BJ (cell line): ENCODE data around the gene LRRC4B. TPM values are rescaled to one million over a fixed set of nuclear protein-coding genes. Genes with fewer than 3 reads are reported as not detected.

Experiments used
- CTCF ChIA-PET: fragments of 350-600 bp; formaldehyde crosslinking; extraction: SDS; loops from one replicate; lab custom pipeline; 2021; ENCODE audit warnings: antibody characterized with exemption, inconsistent platforms; lab: Yijun Ruan, JAX
- POLR2A ChIA-PET: fragments of 300-600 bp; sonication (Branson Sonifier 250); formaldehyde crosslinking; extraction: SDS; loops from one replicate; lab custom pipeline; 2021; ENCODE audit warnings: antibody characterized with exemption; lab: Charles Lee
- DNase-seq: peaks from one replicate; pipeline ENCODE4 v3.0.0-alpha.2; 2011; ENCODE audit warnings: low read depth
- H3K27me3 ChIP-seq: 2 replicates; pipeline ENCODE4 v1.6.0; 2011; ENCODE audit warnings: low read length; ENCODE audit not compliant: control insufficient read depth, insufficient read depth
- H3K36me3 ChIP-seq: 2 replicates; pipeline ENCODE4 v1.5.1; 2011; ENCODE audit warnings: low read length; ENCODE audit not compliant: control insufficient read depth, insufficient read depth
- H3K4me3 ChIP-seq: 2 replicates; pipeline ENCODE4 v1.5.1; 2011; ENCODE audit warnings: low read depth, mild to moderate bottlenecking, control low read depth, low read length
- CTCF ChIP-seq: IDR thresholded peaks from 2 replicates; pipeline ENCODE4 v1.5.1; 2011; ENCODE audit warnings: low read depth, mild to moderate bottlenecking, control low read depth, inconsistent platforms, low read length, moderate library complexity; ENCODE audit not compliant: insufficient read depth
- polyA plus RNA-seq: library from polyadenylated mRNA; depleted of rRNA; stranded (reverse); fragments of >200 nt; gene quantifications from 2 replicates; pipeline ENCODE4 v1.2.3, GENCODE V29; 2011

Gene LRRC4B
- polyA plus RNA-seq, 1 experiment, result 0.06 TPM

DNA sequence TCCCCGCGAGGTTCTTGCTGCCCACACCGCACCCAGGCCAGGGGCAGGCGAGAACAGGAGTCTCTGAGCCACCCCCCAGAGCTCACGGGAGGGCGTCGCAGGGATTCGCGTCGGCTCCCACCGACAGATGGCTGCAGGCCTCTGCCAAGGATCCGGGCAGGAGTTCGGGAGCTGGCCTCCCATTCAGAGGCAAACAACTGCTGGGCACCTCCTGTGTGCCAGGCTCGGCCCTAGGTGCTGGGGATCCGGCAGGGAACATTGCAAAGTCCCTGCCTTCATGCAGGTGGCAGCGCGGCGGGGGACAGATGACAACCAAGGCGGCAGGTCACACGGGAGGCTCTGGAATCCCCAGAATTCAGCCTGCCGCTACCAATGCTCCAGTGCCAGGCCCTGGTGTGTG lies 25.3 kb downstream of the LRRC4B start:
- TF ChIP-seq CTCF, result no peak

DNA sequence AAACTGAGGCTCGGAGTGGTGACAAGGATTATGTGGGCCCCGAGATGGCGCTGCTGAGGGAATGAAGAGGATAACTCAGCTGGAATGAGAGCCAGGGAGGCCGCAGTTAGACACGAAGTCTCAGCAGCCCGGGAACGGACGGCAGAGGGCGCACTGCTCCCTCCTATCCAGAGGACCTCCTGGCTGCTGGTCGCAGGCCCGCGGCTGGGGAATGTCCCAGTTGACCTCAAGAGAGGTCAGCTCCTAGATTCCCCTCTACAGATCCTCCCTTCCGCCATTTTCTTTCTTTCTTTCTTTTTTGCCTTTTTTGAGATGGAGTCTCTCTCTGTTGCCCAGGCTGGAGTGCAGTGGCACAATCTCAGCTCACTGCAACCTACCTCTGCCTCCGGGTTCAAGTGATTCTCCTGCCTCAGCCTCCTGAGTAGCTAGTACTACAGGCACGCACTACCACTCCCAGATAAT lies 30.4 kb downstream of the LRRC4B start:
- CTCF ChIA-PET, result interaction anchor here (0.6 to 3.9 kb wide), 24 partner anchors 9 to 387 kb away, joined by 3 to 37 read pairs (median 4); partner anchors contain the start of genes JOSD2 and NAPSA
- POLR2A ChIA-PET, result no interaction called here
- DNase-seq, result peak; percentile 7
- peak; percentile 84 for TF ChIP-seq CTCF
- H3K27me3 ChIP-seq, result no peaks in the 10 kb centered on the region
- H3K4me3 ChIP-seq, result no peak overlapping the region
- no peaks in the 10 kb centered on the region for H3K36me3 ChIP-seq

More for the DNA sequence above, 25.3 kb downstream of the LRRC4B start:
- H3K27me3 ChIP-seq, result no peaks in the 10 kb centered on the region
- no peaks in the 10 kb centered on the region for H3K36me3 ChIP-seq
- no peak for DNase-seq
- CTCF ChIA-PET, result interaction anchor here (1.4 to 1.5 kb wide), 2 partner anchors 14 to 241 kb away, joined by 3 to 4 read pairs; no protein-coding TSS in a partner anchor
- POLR2A ChIA-PET, result no interaction called here
- H3K4me3 ChIP-seq, result no peak overlapping the region

- H3K27me3 ChIP-seq, result no peaks in the 10 kb centered on the region
- ChIA-PET POLR2A (no interaction called here), CTCF (interaction anchor here (0.6 to 3.9 kb wide), 22 partner anchors 9 to 387 kb away, joined by 3 to 37 read pairs (median 5); partner anchors contain the start of genes JOSD2 and NAPSA)
- H3K4me3 ChIP-seq, result no peak overlapping the region
- H3K36me3 ChIP-seq, result no peaks in the 10 kb centered on the region
- TF ChIP-seq CTCF, result no peak
- DNase-seq, result no peak
Observed at GRCh38 chr19:50537306-50537685, 30.9 kb downstream of the LRRC4B start.

- Histone ChIP-seq H3K36me3 (no peaks in the 10 kb centered on the region), H3K4me3 (no peak overlapping the region), H3K27me3 (no peaks in the 10 kb centered on the region)
- no peak for DNase-seq
- ChIA-PET CTCF (interaction anchor here (0.7 to 3.9 kb wide), 13 partner anchors 8 to 386 kb away, joined by 3 to 37 read pairs (median 9); partner anchors contain the start of gene JOSD2), POLR2A (no interaction called here)
- TF ChIP-seq CTCF, result 0 out of 2 replicates have a peak, but pooled peaks have one; percentile 1
Observed at GRCh38 chr19:50536662-50537305, 31.5 kb downstream of the LRRC4B start.

DNA sequence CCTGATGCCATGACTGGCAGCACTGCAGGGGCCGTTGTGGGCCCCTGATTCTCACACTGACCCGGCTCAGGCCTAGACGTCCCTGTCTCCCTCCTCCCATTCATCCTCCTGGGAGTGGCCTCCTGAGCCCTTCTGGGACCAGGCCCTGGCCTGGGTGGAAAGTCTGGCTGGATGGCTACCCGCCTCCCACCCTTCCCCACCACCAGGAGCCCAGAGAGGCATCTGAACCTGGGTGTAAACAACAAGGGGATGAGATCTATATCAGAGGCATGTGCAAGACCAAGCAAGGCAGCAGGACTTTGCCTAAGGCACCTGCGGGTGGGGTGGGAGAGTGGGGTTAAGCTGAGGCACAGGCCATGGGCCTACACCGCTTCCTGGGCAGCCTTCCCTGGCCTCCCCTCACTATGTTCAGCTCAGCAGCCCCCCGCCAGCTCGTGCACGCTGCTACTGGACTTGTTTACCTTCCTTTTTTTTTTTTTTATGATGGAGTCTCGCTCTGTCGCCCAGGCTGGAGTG lies 32.5 kb downstream of the LRRC4B start:
- TF ChIP-seq CTCF, result no peak
- POLR2A ChIA-PET, result no interaction called here
- CTCF ChIA-PET, result interaction anchor here (1.0 to 3.9 kb wide), 4 partner anchors 20 to 387 kb away, joined by 3 to 37 read pairs (median 27); no protein-coding TSS in a partner anchor

More for the DNA sequence above, 32.5 kb downstream of the LRRC4B start:
- H3K27me3 ChIP-seq, result no peaks in the 10 kb centered on the region
- no peaks in the 10 kb centered on the region for H3K36me3 ChIP-seq
- no peak for DNase-seq
- H3K4me3 ChIP-seq, result no peak overlapping the region
